Hindlimb muscle (tissue), 1 donor: Measurements from ENCODE around the gene ANAPC16. TPM values are rescaled to one million over a fixed set of nuclear protein-coding genes. Genes with fewer than 3 reads are reported as not detected.
"Not testable (repeated sequence)": the region's sequence is repeated elsewhere in the genome, so short reads cannot be mapped to it uniquely, and the experiment has no call there.

ENCODE experiments used
- DNase-seq: peaks from one replicate; pipeline ENCODE4 v3.0.0-alpha.2; 2013
- polyA plus RNA-seq: library from polyadenylated mRNA; unstranded; fragments of 120-200 nt; gene quantifications from one replicate; pipeline ENCODE4 v1.2.1, GENCODE V29; 2013; ENCODE audit not compliant: insufficient read length

Gene ANAPC16
- polyA plus RNA-seq, 1 donor = 122 TPM

DNA sequence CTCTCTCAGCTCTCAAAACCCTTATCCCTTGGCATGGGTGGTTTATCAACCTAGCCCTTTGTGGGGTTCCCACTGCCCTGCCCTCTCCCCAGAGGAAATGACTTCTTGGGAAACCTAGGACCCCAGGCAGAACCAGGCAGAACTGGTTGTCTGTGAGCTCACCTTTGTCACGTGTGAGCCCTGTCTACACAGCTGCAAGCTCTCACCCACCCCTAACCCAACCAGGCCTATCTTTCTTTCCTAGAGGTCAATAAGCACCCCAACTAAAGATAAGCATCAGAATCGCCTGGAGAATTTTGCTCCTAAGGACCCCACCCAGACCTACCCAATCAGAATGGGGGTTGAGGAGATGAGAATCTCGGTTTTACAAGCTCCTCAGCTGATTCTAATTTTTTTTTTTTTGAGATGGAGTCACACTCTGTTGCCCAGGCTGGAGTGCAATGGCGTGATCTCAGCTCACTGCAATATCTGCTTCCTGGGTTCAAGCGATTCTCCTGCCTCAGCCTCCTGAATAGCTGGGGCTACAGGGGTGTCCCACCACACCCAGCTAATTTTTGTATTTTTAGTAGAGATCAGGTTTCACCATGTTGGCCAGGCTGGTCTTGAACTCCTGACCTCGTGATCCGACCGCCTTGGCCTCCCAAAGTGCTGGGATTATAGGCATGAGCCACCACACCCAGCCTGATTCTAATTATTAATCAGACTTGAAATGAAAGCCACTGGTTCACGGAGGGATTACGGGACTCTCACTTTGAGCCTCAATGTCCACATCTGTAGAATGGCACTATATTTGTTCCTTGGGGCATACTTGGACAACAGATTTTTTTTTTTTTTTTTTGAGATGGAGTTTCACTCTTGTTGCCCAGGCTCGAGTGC is 50.4 kb downstream of the ANAPC16 start:
- no peak for DNase-seq

DNA sequence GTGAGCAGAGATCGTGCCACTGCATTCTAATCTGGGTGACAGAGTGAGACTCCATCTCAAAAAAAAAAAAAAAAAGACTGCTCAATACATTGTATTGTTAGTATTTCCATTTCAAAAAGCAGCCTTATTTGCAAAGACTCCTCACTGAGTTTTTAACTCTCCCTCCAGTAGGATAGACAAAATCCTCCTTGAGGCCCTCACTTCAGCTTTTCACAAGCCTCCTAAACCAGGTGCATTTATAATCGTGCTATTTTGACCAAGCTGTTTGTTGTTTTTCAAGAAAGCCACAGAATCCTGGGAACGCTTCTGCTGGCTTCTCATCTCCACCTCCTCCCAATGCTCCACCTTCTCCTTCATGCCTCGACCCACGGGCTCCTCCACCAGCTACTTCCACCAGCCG is 51.6 kb downstream of the ANAPC16 start:
- no peak for DNase-seq

DNA sequence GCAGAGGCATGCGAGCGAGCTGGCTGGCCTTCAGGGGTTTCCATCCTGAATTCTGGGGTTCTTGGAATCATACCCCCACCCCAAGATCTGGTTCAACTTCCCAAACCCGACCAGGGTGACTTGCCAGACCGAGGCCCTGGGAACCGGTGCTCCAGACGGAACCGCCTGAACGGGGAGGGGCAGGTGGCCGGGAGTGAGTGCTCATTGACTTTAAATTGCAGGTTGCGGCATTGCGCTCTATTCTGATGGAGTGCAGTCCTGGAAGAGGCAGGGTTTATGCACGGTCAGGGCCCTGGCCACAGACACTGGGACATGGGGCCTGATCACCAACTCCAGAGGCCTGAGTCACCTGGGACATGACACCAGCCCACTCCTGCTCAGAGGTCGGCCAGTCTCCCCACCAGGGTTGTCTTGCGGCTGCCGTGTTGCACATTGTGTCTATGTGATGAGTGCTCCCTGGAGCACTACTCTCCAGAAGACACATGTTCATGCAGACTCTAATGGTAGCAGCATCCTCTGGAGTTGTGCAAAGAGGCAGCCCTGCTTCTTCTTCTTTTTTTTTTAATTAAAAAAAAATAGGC is 52.1 kb downstream of the ANAPC16 start:
- DNase-seq = no peak

DNA sequence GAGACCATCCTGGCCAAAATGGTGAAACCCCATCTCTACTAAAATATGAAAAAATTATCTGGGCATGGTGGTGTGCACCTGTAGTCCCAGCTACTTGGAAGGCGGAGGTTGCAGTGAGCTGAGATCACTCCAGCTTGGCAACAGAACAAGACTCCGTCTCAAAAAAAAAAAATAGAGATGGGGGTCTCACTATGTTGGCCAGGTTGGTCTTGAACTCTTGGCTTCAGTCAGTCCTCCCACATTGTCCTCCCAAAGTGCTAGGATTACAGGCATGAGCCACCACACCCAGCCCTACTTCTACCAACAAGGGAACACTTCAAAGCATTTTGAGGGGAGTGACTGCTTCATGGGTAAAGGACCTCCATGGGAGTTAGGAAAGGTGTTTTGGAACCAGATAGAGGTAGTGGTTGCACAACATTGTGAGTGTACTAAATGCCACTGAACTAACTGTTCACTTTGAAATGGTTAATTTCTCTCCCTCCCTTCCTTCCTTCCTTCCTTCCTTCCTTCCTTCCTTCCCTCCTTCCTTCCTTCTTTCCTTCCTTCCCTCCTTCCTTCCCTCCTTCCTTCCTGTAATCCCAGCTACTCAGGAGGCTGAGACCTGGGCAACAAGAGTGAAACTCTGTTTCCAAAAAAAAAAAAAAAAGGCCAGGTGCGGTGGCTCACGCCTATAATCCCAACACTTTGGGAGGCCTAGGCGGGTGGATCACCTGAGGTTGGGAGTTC is 52.8 kb downstream of the ANAPC16 start:
- not testable (repeated sequence) for DNase-seq

DNA sequence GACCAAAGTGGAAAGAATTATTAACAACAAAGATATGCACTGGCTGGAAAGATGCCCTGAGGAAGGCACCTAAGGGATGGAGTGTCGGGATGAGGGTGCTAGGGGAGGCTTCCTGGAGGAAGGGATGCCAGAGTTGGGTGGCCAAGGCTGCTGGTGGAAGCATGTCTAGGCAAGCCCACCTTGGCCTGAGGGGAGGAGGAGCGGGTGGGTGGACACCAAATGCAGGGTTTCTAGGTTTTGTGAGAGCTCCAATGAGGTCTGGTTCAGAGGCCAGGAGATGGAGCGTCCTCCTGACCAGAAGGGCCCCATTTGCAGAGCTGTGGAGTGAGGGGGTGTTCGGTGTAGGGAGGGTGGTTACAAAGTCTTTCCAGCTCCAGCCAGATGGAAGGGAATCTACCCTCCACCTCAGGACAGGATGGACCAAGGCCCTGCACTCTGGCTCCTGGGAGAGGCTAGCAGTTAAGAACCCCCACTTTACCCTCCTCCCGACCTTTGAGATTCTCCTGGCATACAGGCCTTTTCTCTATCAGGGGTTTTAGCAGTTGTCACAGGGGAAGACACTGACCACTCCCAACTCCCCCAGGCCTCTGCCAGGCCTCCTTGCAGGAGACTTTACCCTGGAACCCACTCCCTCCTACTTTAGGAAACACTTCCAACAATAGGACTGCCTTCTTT is 54.9 kb downstream of the ANAPC16 start:
- no peak for DNase-seq

DNA sequence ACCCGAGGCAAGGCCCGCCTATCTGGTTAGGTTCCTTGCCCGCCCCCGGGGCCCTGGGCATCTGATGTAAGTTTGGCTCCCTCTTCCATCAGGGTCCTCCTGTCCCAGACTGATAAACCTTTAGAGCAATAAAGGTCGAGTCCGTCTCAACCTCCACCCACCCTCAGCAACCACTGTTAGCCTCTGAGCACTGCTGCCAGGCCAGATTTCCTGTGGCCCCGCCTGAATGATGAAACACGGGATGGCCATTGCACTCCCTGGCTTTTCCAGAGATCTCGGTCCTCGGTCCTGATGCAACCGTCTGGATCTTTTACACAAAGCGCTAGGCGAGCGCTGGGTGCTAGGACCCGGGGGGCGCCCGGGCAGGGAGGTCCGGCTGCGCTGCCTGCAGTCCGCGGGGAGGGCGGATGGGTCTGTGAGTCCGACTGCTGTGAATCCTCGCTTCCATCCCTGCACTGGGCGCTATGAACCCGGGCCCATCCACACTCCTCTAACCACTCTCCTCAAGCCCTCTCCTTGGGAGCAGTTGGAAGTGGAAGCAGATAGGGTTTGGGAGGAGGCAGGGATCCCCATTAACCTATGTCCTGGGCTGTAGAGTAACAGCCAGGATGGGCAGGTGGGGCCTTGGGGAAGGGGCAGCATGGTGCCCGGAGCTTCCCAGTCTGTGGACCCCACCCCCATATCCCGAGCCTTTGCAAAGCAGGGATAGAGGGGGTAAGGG is 57.0 kb downstream of the ANAPC16 start:
- DNase-seq = peak; percentile 94

DNA sequence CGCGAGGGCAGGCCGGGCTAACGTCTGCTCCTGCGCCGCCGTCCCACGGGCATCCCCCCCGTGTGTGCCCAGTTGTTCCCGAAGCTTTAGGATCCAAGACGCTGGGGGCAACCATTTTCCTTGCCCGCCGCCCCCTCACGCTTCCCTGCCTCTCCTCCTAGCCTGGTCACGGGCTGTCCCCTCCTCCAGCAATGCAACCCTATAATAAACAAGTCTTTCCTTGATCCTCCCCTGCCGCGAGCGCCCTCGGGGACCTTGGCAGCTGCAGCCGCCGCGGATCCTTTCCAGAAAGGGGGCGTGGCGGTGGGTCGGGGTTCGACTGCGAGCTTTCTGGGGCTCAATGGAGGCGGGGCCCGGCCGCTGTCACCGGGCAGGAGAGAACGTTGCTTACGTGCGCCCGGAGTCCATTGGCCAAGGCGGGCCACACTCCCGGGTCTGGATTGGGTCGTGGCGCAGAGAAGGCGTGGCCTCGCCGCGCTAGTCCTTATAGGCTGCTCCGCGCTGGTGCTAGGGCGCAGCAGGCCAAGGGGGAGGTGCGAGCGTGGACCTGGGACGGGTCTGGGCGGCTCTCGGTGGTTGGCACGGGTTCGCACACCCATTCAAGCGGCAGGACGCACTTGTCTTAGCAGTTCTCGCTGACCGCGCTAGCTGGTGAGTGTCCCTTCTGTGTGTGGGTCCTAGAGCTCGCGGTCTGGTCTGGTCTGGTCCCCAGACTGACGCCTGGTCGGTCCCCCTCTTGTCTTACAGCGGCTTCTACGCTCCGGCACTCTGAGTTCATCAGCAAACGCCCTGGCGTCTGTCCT is 57.8 kb downstream of the ANAPC16 start, which contains the start of gene DDIT4:
Gene DDIT4 (plus strand): TSS at position 515 of the 803 bp plus-strand sequence. CDS start 293 bp downstream, outside the sequence.
- DNase-seq = peak; percentile 100

DNA sequence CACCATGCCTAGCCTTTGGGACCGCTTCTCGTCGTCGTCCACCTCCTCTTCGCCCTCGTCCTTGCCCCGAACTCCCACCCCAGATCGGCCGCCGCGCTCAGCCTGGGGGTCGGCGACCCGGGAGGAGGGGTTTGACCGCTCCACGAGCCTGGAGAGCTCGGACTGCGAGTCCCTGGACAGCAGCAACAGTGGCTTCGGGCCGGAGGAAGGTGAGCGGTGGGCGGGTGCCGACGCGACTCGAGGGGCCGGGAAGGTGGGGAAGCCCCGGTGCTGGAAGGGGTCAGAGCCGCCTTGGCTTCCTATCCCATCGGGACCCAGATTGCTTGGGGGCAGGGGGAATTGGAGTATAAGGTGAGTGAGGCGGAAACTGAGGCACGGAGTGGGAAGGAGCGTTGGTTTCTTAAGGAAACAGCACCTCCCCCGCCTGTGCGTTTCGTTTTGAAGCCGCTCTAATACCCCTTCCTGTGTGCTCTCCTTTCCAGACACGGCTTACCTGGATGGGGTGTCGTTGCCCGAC is 58.5 kb downstream of the ANAPC16 start:
- no peak for DNase-seq

DNA sequence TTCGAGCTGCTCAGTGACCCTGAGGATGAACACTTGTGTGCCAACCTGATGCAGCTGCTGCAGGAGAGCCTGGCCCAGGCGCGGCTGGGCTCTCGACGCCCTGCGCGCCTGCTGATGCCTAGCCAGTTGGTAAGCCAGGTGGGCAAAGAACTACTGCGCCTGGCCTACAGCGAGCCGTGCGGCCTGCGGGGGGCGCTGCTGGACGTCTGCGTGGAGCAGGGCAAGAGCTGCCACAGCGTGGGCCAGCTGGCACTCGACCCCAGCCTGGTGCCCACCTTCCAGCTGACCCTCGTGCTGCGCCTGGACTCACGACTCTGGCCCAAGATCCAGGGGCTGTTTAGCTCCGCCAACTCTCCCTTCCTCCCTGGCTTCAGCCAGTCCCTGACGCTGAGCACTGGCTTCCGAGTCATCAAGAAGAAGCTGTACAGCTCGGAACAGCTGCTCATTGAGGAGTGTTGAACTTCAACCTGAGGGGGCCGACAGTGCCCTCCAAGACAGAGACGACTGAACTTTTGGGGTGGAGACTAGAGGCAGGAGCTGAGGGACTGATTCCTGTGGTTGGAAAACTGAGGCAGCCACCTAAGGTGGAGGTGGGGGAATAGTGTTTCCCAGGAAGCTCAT is 59.0 kb downstream of the ANAPC16 start:
- DNase-seq = peak; percentile 74

DNA sequence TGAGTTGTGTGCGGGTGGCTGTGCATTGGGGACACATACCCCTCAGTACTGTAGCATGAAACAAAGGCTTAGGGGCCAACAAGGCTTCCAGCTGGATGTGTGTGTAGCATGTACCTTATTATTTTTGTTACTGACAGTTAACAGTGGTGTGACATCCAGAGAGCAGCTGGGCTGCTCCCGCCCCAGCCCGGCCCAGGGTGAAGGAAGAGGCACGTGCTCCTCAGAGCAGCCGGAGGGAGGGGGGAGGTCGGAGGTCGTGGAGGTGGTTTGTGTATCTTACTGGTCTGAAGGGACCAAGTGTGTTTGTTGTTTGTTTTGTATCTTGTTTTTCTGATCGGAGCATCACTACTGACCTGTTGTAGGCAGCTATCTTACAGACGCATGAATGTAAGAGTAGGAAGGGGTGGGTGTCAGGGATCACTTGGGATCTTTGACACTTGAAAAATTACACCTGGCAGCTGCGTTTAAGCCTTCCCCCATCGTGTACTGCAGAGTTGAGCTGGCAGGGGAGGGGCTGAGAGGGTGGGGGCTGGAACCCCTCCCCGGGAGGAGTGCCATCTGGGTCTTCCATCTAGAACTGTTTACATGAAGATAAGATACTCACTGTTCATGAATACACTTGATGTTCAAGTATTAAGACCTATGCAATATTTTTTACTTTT is 59.7 kb downstream of the ANAPC16 start:
- no peak for DNase-seq

DNA sequence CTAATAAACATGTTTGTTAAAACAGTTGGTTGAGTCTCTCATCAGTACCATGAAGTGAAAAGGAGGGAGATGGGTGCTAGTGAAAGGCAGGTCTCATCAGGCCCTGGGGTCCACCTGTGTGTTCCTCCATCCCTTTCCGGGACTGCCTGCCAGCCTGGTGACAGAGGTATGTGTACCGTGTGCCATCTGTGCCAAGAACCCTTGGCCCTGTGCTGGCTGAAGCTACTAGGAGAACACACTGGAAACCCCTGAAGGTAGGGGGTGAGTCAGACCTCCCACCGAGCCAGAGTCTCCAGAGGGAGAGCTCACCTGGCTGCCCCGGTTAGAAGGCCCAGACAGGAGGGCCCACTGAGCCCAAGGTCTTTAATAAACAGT is 60.2 kb downstream of the ANAPC16 start:
- DNase-seq = no peak

DNA sequence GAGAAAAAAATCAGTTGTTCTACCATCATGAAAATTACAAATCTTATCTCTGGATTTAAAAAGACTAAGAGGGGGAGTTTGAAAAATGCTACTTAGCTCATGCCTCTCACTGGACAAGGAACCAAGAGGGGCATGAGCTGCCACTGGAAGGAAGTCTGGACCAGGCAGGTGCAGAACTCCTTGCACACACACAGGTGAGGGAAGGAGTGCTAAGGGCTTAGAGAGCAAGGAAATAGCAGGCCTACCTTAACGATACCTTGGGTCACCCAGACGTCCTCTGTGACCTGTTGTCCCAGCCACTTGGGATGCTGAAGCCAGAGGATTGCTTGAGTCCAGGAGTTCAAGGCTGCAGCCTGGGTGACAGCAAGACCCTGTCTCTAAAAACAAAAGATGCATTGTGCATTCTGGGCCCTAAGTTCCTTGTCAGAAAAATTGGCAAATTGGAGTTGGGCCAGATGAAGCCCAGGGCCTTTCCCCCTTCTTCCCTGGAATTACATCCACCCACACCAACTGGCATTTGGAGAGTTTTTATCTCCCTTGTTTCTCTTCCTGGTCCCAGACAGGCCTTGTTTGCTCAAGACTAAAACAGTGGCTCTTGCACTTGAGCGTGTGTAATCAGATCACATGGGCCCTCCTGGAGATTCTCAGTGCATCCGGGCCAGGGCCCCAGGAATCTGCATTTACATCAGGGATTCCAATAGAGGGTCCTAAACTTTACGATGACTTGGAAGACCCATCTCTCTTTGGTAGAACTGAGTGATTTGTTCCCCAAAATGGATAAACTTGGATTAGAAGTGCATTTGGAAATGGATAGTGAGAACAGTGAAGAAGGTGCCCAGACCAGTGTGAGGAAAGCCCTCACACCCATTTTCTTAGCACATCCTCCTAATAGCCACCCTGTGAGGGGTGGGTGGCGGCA is 60.9 kb downstream of the ANAPC16 start:
- no peak for DNase-seq

DNA sequence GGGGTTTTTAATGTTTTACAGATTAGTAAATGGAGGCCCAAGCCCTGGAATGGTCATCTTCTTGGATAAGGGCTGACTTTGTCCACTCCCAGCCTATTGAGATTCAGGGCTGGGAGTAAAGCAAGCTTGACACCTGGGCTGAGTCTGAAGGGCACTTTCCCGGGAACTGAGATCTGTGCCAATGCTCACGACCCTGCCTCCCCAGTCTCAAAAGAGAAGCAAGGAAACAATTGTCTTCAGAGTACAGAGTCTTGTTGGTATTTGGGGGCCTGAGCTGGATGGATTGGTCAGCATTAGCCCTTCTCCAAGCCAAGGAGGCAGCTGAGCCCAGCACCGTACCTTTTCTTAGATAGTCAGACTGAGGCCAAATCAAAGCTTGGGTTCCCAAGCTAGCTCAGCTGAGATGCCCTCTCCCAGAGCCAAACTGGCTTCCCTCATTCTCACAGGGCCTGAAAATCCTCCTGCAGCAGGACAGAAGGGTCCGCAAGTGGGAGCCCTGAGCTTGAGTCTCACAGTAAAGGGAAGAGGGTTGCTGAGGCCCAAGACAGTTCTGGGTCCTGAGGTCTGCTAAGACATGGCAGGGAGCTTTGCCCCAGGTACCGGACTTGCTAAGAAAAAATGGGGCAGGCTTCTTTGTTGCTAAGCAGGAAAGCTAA is 61.7 kb downstream of the ANAPC16 start:
- DNase-seq = no peak

DNA sequence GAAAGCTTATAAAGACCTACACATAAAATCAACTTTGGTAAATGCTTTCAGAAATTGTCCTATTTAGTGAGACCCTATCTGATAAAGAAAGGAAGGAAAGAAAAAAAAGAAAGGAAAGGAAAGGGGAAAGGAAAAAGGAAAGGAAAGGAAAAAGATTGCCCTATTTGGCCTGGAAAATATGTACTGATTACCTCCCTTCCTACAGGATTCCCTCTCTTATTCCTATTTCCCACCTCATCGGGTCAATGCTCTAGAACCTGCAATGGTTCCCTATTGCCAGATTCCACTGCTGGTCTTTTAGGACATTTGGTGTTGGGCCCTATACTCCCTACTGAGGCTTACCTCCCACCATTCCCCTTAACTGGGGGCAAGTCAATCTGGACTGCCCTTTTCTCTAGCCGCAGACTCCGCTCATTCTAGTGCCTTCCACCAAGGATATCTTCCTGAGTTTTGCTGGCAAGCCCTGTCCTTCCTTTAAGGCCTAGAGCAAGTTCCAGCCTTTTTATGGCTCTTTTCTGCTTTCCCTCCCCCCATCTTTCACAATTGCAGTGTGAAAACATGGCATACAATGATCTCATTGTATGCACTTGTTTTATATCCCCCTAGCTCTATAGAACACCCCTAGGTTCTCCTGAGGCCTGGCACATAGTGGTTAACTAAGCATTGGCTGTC is 62.3 kb downstream of the ANAPC16 start:
- DNase-seq = no peak

DNA sequence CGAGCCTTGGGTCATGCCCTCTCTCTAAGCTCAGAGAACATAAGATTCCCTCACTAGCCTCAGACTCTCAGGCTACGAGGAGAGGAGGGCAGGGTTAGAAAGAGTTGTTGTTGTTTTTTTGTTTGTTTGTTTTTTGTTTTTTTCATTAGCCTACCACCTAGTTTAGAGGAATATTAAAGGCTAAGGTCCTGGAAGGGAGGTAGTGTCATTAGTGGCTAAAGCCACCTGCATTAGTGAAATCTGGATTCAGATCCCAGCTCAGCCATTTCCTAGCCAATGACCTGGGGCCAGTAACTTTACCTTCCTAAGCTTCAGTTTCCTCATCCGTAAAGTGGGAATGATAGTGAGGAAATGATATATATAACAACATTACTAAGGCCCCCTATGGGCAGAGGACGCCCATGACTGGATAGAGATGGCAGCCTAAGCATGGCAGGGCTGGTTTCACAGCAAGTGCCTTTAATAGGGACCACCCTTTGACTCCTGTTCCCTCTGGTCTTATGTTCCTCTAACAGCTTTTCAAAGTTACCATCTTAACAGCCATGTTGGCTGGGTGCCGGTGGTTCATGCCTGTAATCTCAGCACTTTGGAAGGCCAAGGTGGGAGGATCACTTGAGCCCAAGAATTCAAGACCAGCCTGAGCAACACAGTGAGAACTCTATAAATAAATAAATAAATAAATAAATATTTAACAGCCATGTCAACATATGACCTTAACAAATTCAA is 63.0 kb downstream of the ANAPC16 start:
- no peak for DNase-seq

DNA sequence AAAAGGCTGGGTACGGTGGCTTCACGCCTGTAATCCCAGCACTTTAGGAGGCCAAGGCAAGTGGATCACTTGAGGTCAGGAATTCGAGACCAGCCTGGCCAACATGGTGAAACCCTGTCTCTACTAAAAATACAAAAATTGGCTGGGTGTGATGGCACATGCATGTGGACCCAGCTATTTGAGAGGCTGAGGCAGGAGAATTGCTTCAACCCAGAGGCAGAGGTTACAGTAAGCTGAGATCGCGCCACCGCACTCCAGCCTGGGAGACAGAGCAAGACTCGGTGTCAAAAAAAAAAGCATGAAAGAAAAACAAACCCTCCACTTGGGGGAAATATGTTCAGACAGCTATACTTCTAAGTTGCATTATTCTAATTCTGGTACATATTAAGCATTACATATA is 63.8 kb downstream of the ANAPC16 start:
- DNase-seq = not testable (repeated sequence)

DNA sequence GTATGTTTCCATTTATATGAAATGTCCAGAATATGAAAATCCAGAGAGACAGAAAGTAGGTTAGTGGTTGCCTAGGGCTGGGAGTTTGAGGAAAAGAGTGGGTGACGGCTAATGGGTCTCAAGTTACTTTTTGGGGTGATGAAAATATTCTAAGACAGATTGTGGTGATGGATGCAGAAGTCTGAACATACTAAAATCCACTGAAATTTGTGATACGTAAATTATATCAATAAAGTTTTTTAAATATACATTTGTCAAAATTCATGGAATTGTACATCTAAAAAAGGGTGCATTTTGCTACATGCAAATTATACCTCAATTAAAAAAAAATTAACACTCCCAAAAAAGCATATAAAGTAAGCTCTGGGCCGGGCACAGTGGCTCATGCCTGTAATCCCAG is 67.3 kb downstream of the ANAPC16 start:
- no peak for DNase-seq
